NK-92 (cell line): ENCODE results near the gene ZBTB32.

Experiments
- DNase-seq: peaks from one replicate; lab custom pipeline; 2025; ENCODE audit not compliant: unreplicated experiment; lab: John Stamatoyannopoulos, UW

ZBTB32 gene

DNA sequence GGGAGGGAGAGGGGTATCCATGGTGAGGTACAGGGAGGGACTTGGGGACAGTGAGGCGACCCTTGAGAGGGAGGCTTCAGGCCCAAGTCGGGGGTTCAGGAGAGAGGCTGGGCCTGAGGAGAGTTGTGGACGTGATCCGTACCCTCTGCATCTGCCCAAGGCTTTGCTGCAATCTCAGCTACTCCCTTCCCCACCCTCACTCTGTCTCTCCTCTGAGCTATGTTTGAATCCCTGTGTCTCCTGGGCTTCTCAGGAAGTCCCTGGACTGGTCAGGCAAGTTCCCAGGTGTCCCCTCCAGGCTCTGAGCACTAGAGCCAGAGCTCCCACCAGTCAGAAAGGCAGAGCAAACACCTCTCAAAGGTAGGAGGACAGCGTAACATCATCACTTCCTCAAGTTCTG, 45.8 kb downstream of the ZBTB32 start:
- DNase-seq, result no peak

DNA sequence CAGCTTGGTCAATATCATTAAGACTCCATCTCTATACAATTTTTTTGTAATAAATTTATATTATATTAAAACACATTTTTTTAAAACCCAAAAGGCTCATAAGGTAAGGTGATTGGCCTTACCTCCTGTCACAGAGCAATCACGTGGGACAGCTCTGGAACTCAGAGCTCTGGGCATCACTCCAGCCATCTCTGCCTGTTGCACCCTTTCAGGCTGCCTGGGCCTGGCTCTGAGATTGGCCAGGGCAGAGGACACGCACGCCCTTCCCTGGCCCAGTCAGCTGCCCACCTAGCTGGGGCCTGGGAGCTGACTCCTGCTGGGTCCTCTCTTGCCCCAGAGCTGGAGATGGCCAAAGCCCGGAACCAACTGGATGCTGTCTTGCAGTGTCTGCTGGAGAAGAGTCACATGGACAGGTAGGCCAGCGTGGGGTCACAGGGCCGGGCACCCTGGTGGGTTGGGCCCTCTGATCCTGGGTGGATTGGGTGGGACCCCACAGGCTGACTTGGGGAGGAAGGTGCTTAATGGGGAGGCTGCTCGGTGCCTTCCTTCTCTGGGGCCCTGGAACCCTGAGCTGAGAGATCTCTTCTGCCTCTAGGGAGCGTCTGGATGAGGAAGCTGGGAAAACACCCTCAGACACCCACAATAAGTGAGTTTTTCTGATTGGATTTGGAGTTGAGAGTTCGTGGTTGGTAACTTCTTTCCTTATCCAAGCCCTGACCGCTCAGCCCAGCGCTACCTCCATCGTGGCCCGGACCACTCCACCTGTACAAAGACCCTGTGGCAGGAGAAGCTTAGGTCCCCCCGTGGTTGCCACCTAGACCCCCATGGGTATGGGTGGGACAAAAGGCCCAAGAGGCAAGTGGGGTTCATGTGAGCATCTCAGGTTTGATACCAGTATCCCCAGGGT, 47.7 kb downstream of the ZBTB32 start:
- DNase-seq, result no peak

DNA sequence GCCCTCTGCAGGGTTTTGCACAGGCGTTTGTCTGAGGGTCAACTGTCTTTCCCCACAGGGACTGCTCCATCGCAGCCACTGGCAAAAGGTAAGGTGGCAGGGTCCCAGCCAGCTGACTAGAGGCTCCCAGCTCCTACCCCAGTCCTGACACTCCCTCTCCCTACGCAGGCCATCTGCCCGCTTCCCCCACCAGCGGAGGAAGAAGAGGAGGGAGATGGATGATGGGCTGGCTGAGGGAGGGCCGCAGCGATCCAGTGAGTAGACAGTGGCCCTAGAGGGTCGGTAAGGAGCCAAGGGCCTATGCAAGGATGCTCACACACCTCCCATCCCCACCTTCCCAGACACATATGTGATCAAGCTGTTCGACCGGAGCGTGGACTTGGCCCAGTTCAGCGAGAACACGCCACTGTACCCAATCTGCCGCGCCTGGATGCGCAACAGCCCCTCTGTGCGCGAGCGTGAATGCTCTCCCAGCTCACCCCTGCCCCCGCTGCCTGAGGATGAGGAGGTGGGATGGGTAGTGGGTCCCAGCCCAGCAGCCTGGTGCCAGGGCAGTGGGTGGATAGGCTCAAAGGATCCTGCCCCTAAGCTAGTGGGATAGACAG, 48.5 kb downstream of the ZBTB32 start:
- DNase-seq, result no peak

DNA sequence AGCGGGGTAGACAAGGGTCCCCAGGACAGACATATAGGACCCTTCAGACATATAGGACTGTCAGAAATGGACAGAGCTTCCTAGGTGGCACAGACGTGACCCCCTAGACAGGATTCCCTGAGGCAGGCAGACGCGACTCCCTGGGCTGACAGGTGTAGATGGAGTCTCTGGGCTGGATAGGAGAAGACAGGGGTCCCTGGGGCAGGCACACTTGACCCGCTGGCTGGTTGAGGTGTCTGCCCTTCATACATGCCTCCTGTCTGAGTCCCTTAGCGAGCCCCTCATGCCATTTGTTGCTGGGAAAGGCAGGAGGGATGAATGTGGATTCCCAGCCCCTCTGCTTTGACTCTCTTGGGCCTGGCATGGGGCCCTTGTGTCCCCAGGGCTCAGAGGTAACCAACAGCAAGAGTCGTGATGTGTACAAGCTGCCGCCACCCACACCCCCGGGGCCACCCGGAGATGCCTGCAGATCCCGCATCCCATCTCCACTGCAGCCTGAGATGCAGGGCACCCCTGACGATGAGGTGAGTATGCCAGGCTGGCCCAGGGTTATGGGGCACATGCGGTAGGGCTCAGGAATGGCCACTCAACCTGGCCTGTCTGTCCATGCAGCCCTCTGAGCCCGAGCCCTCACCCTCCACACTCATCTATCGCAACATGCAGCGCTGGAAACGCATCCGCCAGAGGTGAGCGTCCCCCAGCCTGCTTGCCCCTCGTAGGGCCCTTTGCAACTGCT, 49.4 kb downstream of the ZBTB32 start:
- DNase-seq, result no peak

DNA sequence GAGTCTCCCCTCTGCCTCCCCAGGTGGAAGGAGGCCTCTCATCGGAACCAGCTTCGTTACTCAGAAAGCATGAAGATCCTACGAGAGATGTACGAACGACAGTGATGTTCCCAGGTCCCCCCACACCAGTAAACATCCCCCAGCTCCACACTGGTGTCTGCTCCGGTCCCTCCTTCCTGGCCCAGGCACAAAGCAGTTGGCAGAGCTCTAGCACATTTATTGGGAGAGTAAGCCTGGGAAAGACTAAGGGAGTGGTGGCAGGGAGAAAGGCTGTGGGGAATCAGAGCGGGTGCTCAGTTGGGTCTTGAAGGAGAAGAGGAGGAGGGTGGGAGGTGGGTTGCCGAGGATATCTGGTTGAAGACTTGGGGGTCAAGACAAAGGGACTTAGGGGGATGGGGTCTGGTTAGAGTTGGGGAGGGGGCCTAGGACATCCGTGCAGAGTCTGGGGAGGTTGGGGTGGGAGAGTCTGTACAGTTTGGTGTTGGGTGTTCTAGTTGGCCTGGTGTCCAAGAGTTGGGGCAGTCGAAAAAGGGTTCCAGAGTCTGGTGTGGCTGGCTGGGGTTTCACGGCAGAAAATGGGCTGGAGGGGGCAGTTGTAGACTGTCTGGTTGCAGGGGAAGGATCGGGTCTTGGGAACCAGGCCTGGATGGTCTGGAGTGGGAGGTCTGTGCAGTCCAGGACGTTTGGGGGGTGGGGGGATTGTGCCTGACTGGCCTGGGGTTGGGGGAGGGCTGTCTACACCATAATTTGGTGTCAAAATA, 50.2 kb downstream of the ZBTB32 start:
- no peak for DNase-seq

DNA sequence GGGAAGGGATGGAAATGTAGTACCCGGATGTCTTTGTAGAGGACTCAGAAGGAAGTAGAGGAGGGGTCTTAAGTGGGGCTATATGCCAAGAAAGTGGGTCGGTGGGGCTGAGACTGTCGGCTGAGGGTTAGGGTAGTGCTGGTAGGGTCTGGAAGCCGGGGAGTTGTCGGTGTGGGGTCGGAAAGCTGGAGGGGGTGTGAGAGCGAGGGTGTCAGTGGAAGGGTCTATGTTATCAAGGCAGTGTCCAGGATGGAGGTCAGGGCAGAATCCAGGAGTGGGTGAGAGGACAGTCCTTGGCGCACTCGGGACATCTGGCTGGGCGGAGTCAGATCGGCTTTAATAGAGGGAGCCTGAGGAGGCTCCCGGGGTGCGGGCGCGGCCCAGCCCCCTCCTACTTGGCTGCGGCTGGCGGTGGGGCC, 50.8 kb downstream of the ZBTB32 start:
- DNase-seq, result no peak

DNA sequence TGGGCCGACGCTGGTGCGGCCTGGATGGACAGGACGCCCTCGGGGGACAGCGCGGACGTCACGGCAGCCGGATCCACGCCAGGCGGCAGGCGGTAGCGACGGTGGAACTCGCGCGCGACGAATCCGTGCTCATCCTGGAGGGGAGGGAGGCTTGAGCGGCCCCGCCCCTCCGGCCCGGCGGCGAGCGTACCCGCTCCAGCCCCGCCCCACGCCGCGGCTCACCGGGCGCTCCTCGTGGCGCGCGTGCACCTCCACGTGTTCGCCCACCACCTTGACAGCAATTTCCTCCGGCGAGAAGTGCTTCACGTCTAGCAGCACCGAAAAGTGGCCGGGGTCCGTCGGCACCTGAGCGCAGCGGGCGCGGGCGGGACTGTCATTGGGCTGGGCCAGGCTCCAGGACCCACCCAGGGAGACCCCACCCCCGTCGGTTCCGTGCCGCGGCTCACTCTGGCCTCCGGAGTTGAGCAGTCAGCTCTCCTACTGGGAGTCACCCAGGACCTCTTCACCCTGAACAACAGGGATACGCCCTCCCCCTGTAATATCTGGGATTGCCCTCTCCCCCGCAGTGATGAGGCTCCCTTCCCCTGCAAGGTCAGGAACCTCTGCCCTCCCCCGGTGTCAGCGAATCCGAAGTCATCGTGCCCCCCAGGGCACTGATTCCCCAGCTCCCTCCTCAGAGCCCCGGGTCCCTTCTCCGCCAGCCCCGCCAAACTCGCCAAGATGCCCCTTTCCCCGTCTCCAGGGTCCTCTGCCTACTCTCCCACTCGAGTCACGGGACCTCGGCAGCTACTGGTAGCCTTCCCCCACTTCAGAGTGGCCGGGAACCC, 51.4 kb downstream of the ZBTB32 start:
- no peak for DNase-seq

DNA sequence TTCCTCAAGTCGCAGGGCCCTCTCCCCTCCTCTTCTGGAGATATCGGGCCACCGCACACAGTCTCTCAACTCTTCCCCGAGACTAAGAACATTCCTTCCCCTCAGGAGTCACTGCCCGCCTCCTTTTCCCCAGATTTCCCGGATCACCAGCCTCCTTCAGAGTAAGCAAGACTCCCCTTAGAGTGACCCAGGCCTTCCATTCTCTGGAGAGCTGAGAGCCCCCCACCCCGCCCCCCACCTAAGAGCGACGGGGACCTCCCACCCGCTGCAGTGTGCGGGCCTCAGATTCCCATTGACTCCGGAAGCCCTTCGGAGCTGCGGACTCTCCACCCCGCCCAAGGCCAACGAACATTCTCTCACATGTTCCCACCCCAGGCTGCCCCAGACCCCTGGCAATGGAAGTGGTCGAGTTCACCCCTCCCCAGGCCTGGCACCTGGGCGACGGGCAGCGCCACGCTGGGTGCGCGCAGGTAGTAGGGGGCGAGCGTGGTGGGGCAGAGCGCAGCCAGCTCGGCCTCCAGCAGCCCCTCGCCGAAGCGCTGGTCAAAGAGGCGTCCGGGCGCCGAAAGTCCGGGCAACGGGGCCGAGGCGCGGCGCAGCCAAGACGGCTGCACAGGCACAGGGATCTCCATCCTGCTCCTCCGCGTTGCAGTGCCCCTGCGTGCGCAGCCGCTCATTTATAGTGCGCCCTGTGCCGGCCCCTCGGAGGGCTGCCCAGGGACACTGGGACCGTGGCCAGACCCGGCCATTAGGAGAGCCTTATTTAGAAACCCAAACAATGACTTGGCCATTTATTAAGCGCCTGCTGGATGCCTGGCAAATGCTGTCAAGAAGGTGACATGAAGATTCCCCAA, 52.2 kb downstream of the ZBTB32 start, which contains the start of gene HSPB6:
Gene HSPB6, minus strand, starts transcription at position 653 of the 854 bp plus-strand sequence. Its CDS starts 21 bp downstream, at position 632.
- no peak for DNase-seq

DNA sequence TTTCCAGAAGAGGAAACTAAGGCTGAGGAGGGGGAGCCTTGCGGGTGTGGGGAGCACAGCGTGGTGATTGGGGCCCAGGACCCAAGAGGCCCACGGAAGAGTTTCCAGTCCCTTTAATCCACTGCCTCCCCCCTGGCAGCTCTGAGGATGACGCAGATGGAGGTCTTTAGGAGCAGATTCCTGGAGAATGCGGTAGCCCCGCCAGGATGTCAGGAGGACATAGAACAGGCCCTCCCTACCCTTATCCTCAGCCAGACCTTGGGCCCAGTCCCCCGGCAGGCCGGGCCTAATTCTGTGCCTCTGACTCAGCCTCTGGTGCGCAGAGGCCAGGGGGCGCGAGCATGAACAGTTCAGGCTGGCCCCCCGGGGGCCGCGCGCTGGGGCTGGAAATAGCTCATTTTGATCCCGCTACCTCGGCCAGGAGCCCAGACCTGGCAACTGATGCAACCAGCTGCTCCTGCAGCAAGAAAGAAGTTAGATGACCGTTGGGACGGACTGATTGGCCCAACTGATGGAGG, 52.9 kb downstream of the ZBTB32 start:
- DNase-seq, result no peak

DNA sequence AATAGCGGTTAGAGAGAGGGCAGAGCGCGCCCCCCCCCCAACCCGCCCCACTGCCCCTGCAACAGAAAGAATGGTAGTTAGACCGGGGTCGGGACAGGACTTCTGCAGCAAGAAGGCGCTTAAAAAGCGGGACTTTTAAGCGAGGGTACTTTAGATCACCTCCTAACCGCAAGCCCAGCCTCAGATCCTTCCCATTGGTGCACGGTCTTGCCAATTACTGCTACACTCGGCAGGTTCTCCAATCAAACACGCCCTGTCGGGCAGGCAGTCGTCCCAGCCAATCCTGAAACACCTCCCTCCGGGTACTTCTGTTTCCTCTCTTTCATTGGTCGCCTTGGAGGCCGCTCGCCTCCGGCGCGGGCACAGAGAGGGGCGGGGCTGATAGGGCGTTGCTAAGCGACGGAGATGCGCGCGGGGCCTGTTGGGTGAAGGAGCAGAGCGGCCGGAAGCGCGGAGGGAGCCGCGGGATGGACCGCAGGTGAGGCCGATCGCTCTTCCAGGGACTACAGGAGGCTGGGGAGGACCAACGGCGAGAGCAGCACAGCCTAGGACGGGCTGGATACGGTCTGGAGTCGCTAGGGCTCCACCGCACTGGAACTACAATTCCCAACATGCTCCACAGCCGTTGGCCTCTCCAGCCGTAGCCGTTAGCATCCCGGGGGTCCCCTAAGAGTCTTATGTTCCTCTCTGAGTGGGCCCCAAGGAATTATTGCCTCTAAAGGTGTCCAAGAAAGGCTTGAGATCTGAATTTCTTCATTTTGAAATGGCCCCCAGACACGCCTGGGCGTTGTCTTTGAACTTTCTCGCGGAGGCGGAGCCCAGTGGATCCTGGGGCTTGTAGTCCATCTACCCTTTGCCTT, 53.6 kb downstream of the ZBTB32 start, which contains the start of gene PROSER3:
Gene PROSER3, plus strand, starts transcription at position 428 of the 860 bp plus-strand sequence. Its CDS starts 40 bp downstream, at position 468.
- peak; percentile 84 for DNase-seq

DNA sequence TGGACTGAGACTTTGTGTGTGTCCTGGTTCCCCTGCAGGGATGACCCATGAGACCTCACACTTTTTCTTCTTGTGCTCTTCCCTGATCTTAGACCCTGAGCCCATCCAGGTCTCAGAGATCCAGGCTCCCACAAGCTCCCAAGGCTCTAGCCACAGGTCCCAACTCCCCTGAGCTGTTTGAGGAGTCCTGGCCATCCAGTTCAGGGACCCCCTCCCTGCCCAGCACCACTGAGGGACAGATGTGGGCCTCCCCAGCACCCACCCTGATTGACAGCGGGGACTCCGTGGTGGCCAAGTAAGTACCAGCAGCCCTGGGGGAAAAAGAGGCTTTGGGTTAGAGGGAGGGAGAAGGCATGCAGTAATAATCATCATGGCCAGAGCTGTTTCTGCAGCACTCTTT, 55.3 kb downstream of the ZBTB32 start:
- DNase-seq, result no peak

DNA sequence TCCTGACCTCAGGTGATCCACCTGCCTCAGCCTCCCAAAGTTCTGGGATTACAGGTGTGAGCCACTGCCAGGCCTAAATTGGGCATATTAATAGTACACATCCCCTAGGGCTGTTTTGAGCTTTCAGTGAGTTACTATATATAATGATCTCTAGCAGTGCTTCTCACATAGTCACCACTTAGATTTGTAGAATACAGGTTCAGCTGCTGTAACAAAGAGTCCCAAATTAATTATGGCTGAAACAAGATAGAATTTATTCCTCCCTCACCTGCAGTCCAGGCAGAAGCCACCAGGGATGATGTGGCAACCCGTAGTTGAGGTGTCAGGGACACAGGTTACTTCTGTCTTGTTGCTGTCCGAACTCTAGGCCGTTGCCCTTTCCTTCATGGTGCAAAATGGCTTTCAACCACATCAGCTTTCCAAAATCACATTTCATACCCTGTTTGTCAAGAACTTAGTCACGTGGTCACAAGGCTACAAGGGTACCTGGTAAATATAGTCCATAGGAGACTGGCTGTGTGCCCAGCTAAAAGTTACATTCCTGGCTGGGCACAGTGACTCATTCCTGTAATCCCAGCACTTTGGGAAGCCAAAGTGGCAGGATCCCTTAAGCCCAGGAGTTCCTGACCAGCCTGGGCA, 56.5 kb downstream of the ZBTB32 start:
- no peak for DNase-seq

DNA sequence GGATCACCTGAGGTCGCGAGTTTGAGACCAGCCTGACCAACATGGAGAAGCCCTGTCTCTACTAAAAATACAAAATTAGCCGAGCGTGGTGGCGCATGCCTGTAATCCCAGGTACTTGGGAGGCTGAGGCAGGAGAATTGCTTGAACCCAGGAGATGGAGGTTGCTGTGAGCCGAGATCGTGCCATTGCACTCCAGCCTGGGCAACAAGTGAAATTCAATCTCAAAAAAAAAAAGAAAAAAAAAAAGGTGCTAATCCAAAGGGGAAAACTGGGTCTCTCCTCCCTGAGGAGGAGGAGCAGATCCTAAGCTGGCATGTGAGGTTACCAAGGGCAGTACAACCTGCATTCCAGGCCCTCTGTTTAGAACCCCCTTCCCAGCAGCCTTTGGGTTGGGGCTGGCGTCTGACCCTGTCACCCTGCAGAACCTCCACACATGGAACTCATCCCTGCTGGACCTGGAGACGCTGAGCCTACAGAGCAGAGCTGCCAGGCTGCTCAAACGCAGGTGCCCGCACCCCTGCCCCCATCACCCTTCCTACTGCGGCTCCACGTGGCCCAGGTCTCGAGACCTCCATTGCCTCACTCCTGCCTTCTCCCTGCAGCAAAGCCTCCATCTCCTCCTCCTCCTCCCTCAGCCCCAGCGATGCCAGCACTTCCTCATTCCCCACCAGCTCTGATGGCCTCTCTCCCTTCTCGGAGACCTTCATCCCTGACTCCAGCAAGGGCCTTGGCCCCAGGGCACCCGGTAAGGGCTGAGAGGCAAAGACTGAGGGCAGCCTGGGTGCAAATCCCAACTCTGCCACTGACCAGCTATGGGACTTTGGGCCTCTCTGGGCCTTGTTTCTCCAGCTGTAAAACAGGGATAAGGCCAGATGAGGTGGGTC, 60.3 kb downstream of the ZBTB32 start:
- DNase-seq, result no peak
